Endothelial cell of umbilical vein (primary cell): ENCODE data around the gene PIMREG.

ENCODE experiments used
- CTCF ChIP-seq, 2 donors: IDR thresholded peaks; 1 replicate in 1 of 2; 2 replicates in 1 of 2; pipeline ENCODE4 v1.5.1; 2011; ENCODE audit warnings: low read length in 2 of 2, mild to moderate bottlenecking in 2 of 2, moderate library complexity in 2 of 2, control low read depth in 1 of 2, inconsistent platforms in 1 of 2, low read depth in 1 of 2; ENCODE audit not compliant: insufficient read depth in 1 of 2; ENCODE audit errors: extremely low read depth in 1 of 2
- EZH2 ChIP-seq: IDR thresholded peaks from 2 replicates; pipeline ENCODE4 v1.6.1; 2012; ENCODE audit warnings: borderline replicate concordance, low read depth, mild to moderate bottlenecking, moderate library complexity, low read length, inconsistent platforms; ENCODE audit not compliant: severe bottlenecking
- GATA2 ChIP-seq: IDR thresholded peaks from 2 replicates; pipeline ENCODE4 v1.7.0; 2011; ENCODE audit warnings: low read depth, mild to moderate bottlenecking, moderate library complexity, mixed read lengths, low read length; ENCODE audit not compliant: insufficient read length, insufficient read depth
- MAX ChIP-seq: IDR thresholded peaks from 2 replicates; pipeline ENCODE4 v1.6.1; 2011; ENCODE audit not compliant: insufficient read depth, insufficient read length
- POLR2A ChIP-seq: IDR thresholded peaks from 2 replicates; pipeline ENCODE4 v1.6.1; 2012; ENCODE audit warnings: low read depth, mild to moderate bottlenecking, control low read depth, low read length
- POLR2AphosphoS5 ChIP-seq: IDR thresholded peaks from 2 replicates; pipeline ENCODE4 v1.6.1; 2012; ENCODE audit warnings: low read depth, mild to moderate bottlenecking, control low read depth, low read length, moderate library complexity; ENCODE audit not compliant: insufficient read depth

GRCh38 chr17:6485646-6486412, 41.6 kb downstream of the PIMREG start:
- TF ChIP-seq CTCF (IDR thresholded peaks at IDR 0.05; ENCODE audit: extremely low read depth in 1 of 2, insufficient read depth in 1 of 2, low read depth in 1 of 2, low read length in 2 of 2) (no peak), POLR2A (no peak), MAX (no peak), POLR2AphosphoS5 (no peak), EZH2 (no peak), GATA2 (no peak)
